Thyroid gland (tissue), 4 donors: Measurements from ENCODE around the gene CLRN2. TPM values are rescaled to one million over a fixed set of nuclear protein-coding genes. Genes with fewer than 3 reads are reported as not detected.

Experiments
- DNase-seq, 2 donors: peaks; one replicate each; pipeline ENCODE4 v3.0.0-alpha.2; 2019
- H3K27ac ChIP-seq, 3 donors: fragments of 200-600 bp; sonication (generic); 1 replicate in 2 of 3; 2 replicates in 1 of 3; pipeline ENCODE4 v1.5.1; 2016 to 2019; ENCODE audit warnings: mild to moderate bottlenecking in 1 of 3, moderate library complexity in 1 of 3
- H3K27me3 ChIP-seq: fragments of 200-600 bp; sonication (generic); one replicate; pipeline ENCODE4 v1.5.1; 2019
- H3K36me3 ChIP-seq, 2 donors: fragments of 200-600 bp; sonication (generic); one replicate each; pipeline ENCODE4 v1.5.1; 2016 to 2019
- H3K4me1 ChIP-seq, 2 donors: fragments of 200-600 bp; sonication (generic); one replicate each; pipeline ENCODE4 v1.5.1; 2017 to 2019
- H3K4me3 ChIP-seq, 3 donors: fragments of 200-600 bp; sonication (generic); replicated peaks in 1 of 3; 1 replicate in 2 of 3; 2 replicates in 1 of 3; pipeline ENCODE4 v1.5.1; 2016; ENCODE audit warnings: mild to moderate bottlenecking in 1 of 3
- H3K9me3 ChIP-seq: fragments of 200-600 bp; sonication (generic); one replicate; pipeline ENCODE4 v1.5.1; 2017
- POLR2A ChIP-seq, 2 donors: fragments of 450-650 bp; IDR thresholded peaks; one replicate each; pipeline ENCODE4 v1.6.1; 2017; ENCODE audit warnings: antibody characterized with exemption in 2 of 2, mild to moderate bottlenecking in 2 of 2, moderate library complexity in 1 of 2
- WGBS, 2 donors: methylation state at CpG; one replicate each; pipeline ENCODE4 v1.1.5; 2017; 5-methylcytosine and 5-hydroxymethylcytosine counted together
- intact Hi-C: fragments of 100-400 bp; cut with DNase I; formaldehyde crosslinking; loops from one replicate; pipeline ENCODE4 v1.15.1; 2023
- total RNA-seq, 4 donors: library from RNA; depleted of rRNA; stranded (reverse); fragments of >200 nt; gene quantifications; one replicate each; pipeline ENCODE4 v1.2.3, GENCODE V29; 2016
- TF ChIP-seq, protein P1 (sequence below), 6 experiments: fragments of 200-600 bp in 3 of 6; fragments of 450-650 bp in 3 of 6; sonication (generic) in 3 of 6; IDR thresholded peaks; one replicate each; pipeline ENCODE4 v1.5.1; 2016 to 2019; ENCODE audit warnings: antibody characterized with exemption in 6 of 6, mild to moderate bottlenecking in 2 of 6, inconsistent platforms in 1 of 6, moderate library complexity in 1 of 6

CLRN2 gene, protein sequence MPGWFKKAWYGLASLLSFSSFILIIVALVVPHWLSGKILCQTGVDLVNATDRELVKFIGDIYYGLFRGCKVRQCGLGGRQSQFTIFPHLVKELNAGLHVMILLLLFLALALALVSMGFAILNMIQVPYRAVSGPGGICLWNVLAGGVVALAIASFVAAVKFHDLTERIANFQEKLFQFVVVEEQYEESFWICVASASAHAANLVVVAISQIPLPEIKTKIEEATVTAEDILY
- not detected for total RNA-seq

GRCh38 chr4:17514865-17515264, at the start of gene CLRN2:
CLRN2 (plus strand) TSS chr4:17515165; CDS start chr4:17515267, 102 bp downstream.
- TF ChIP-seq POLR2A (IDR thresholded peaks at IDR 0.05), result no peak
- TF ChIP-seq, protein P1, sequence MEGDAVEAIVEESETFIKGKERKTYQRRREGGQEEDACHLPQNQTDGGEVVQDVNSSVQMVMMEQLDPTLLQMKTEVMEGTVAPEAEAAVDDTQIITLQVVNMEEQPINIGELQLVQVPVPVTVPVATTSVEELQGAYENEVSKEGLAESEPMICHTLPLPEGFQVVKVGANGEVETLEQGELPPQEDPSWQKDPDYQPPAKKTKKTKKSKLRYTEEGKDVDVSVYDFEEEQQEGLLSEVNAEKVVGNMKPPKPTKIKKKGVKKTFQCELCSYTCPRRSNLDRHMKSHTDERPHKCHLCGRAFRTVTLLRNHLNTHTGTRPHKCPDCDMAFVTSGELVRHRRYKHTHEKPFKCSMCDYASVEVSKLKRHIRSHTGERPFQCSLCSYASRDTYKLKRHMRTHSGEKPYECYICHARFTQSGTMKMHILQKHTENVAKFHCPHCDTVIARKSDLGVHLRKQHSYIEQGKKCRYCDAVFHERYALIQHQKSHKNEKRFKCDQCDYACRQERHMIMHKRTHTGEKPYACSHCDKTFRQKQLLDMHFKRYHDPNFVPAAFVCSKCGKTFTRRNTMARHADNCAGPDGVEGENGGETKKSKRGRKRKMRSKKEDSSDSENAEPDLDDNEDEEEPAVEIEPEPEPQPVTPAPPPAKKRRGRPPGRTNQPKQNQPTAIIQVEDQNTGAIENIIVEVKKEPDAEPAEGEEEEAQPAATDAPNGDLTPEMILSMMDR (IDR thresholded peaks at IDR 0.05), result no peak
- Histone ChIP-seq H3K9me3 (no peaks in the 10 kb centered on the region), H3K27ac (no peak within 1 kb of the TSS), H3K36me3 (no peaks in the 10 kb centered on the region), H3K4me3 (no peak within 1 kb of the TSS), H3K27me3 (no peaks in the 10 kb centered on the region), H3K4me1 (peaks cover 12 to 18% of the 10 kb centered on the region in 2 donors)
- intact Hi-C loops, result no loop called here
- WGBS, 2 donors, result 90 to 91% methylated on average over 9 of the region's 9 CpGs
- DNase-seq, result no peak

DNA sequence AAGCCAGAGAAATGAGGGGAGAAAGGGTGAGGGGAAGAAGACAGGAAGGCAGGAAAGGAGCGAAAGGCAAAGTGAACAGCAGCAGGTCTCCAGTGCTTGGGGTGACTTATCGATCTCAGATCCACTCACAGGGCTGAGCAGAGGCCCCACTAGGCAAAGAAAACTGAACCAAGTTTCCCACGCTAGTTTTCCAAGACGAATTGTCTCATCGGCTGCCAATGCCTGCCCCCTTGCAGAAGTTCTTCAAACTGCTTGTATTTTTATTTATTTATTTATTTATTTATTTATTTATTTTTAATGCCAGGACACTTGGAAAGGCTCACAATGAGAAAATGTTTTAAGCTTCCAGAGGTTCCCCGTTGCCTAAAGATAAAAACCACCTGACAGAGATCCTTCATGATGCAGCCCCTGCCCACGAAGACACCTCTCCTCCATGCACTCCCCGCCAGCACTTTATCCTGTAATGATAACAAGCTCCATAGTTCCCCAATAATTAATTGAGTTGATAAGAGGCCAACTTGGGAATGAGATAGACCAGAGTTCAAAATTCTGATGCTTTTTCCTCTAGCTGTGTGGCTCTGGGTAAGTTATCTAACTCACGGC, 46.2 kb upstream of the CLRN2 start:
- peak; percentile 24 to 61 for DNase-seq
- Histone ChIP-seq H3K27ac (no peak overlapping the region), H3K9me3 (no peaks in the 10 kb centered on the region), H3K4me1 (peaks cover 0 to 6% of the 10 kb centered on the region in 2 donors), H3K4me3 (no peak overlapping the region), H3K27me3 (no peaks in the 10 kb centered on the region), H3K36me3 (no peaks in the 10 kb centered on the region)
- WGBS, 2 donors, result 36 to 37% methylated on average over 9 of the region's 9 CpGs
- TF ChIP-seq, protein P1 (IDR thresholded peaks at IDR 0.05), result peak in 5 of 6 experiments; percentile 20 to 75 (median 51)
- TF ChIP-seq POLR2A (IDR thresholded peaks at IDR 0.05), result no peak
- intact Hi-C loops, result no loop called here

- no peak for DNase-seq
- no peaks in the 10 kb centered on the region for H3K27me3 ChIP-seq
- 77 to 82% methylated on average over 11 of the region's 11 CpGs for WGBS, 2 donors
- intact Hi-C loops, result loop anchor here (10.0 kb wide), 1 partner anchor 1175 kb away; no protein-coding TSS in a partner anchor
- no peak overlapping the region for H3K4me3 ChIP-seq
- no peaks in the 10 kb centered on the region for H3K9me3 ChIP-seq
- H3K4me1 ChIP-seq, result no peaks in the 10 kb centered on the region
- H3K36me3 ChIP-seq, result no peaks in the 10 kb centered on the region
- TF ChIP-seq, protein P1 (IDR thresholded peaks at IDR 0.05), result no peak
- no peak for TF ChIP-seq POLR2A (IDR thresholded peaks at IDR 0.05)
- H3K27ac ChIP-seq, result no peak overlapping the region
Observed at GRCh38 chr4:17469931-17470674, 44.9 kb upstream of the CLRN2 start.

DNA sequence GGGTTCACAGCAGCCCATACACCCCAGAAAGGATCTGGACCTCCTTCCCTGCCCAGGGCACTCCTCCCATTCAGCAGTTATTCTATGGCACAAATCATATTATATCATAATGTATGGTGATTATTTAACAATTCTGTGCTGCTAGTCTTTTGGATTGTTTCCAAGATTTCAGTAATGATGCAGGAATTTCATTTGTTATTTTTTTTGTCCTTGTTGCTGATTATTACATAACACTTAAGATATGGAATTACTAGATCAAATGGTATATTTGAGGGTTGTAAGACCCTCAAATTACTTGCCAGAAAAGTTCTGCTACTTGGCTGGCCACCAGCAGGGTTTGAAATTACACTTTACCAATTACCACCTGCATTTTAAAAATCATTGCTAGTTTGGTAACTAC, 39.5 kb upstream of the CLRN2 start:
- Histone ChIP-seq H3K4me3 (no peak overlapping the region), H3K27me3 (no peaks in the 10 kb centered on the region), H3K27ac (no peak overlapping the region), H3K4me1 (no peaks in the 10 kb centered on the region), H3K9me3 (no peaks in the 10 kb centered on the region), H3K36me3 (no peaks in the 10 kb centered on the region)
- TF ChIP-seq, protein P1 (IDR thresholded peaks at IDR 0.05), result no peak
- TF ChIP-seq POLR2A (IDR thresholded peaks at IDR 0.05), result no peak
- DNase-seq, result no peak
- intact Hi-C loops, result loop anchor here (10.0 kb wide), 1 partner anchor 1181 kb away; no protein-coding TSS in a partner anchor
